Measurements from ENCODE around the gene ARL10.

The ARL10 gene

GRCh38 chr5:176334031-176334770 is 31.1 kb upstream of the ARL10 start:
- Histone ChIP-seq H3K9ac (ENCODE audit: low read length) (no peak overlapping the region), H3K14ac (ENCODE audit: low read length) (no peak overlapping the region), H3K4me2 (ENCODE audit: low read length) (no peak overlapping the region), H3K36me3 (ENCODE audit: control insufficient read depth in 1 of 2, insufficient read depth in 2 of 2, low read length in 2 of 2) (no peaks in the 10 kb centered on the region), H3K79me2 (ENCODE audit: control insufficient read depth, insufficient read depth, low read length, poor library complexity) (no peaks in the 10 kb centered on the region), H2BK120ac (ENCODE audit: insufficient read depth, low read length, poor library complexity) (no peak overlapping the region), H3K4me3 (ENCODE audit: low read depth, low read length) (no peak overlapping the region), H2BK5ac (ENCODE audit: low read depth, low read length, poor library complexity) (no peak overlapping the region), H4K8ac (ENCODE audit: low read depth, low read length) (no peak overlapping the region), H2AK5ac (ENCODE audit: low read length) (no peak overlapping the region), H3K27ac (ENCODE audit: low read depth, low read length) (no peak overlapping the region), H3K9me3 (ENCODE audit: insufficient read depth, low read depth, low read length) (no peaks in the 10 kb centered on the region), H4K12ac (ENCODE audit: low read depth, low read length) (no peak overlapping the region), H3K4me1 (ENCODE audit: control insufficient read depth in 1 of 2, insufficient read depth in 2 of 2, low read length in 2 of 2) (no peaks in the 10 kb centered on the region), H2AFZ (ENCODE audit: insufficient read depth, low read length, poor library complexity) (no peak overlapping the region), H2BK12ac (ENCODE audit: low read length) (no peak overlapping the region), H3K4ac (ENCODE audit: low read depth, low read length) (no peak overlapping the region), H3K23ac (ENCODE audit: low read length) (no peak overlapping the region), H4K91ac (ENCODE audit: low read depth, low read length) (no peak overlapping the region), H3K18ac (ENCODE audit: low read length) (no peak overlapping the region), H3K79me1 (ENCODE audit: low read length) (no peaks in the 10 kb centered on the region), H3K27me3 (ENCODE audit: insufficient read depth, low read length) (no peaks in the 10 kb centered on the region)
- no peak for DNase-seq

- Histone ChIP-seq H3K4me3 (ENCODE audit: low read depth, low read length) (no peak overlapping the region), H4K8ac (ENCODE audit: low read depth, low read length) (no peak overlapping the region)
Measured at GRCh38 chr5:176337913-176338312, 27.4 kb upstream of the ARL10 start.

GRCh38 chr5:176339304-176339703 is 26.0 kb upstream of the ARL10 start:
- WGBS (ENCODE audit: extremely low coverage, insufficient coverage, insufficient read length): no CpG with 5 or more reads among the region's 5 CpGs

More at GRCh38 chr5:176337913-176338312, 27.4 kb upstream of the ARL10 start:
- H2AK5ac ChIP-seq (ENCODE audit: low read length): no peak overlapping the region
- H3K23ac ChIP-seq (ENCODE audit: low read length): no peak overlapping the region
- H3K36me3 ChIP-seq (ENCODE audit: control insufficient read depth in 1 of 2, insufficient read depth in 2 of 2, low read length in 2 of 2): no peaks in the 10 kb centered on the region
- no peak overlapping the region for H4K12ac ChIP-seq (ENCODE audit: low read depth, low read length)
- H3K4me2 ChIP-seq (ENCODE audit: low read length): no peak overlapping the region
- no peaks in the 10 kb centered on the region for H3K79me2 ChIP-seq (ENCODE audit: control insufficient read depth, insufficient read depth, low read length, poor library complexity)
- no peaks in the 10 kb centered on the region for H3K27me3 ChIP-seq (ENCODE audit: insufficient read depth, low read length)
- H2BK12ac ChIP-seq (ENCODE audit: low read length): no peak overlapping the region
- H3K4ac ChIP-seq (ENCODE audit: low read depth, low read length): no peak overlapping the region
- no peak overlapping the region for H3K14ac ChIP-seq (ENCODE audit: low read length)
- no peak overlapping the region for H2BK120ac ChIP-seq (ENCODE audit: insufficient read depth, low read length, poor library complexity)
- no peaks in the 10 kb centered on the region for H3K4me1 ChIP-seq (ENCODE audit: control insufficient read depth in 1 of 2, insufficient read depth in 2 of 2, low read length in 2 of 2)
- H2AFZ ChIP-seq (ENCODE audit: insufficient read depth, low read length, poor library complexity): no peak overlapping the region
- no peak overlapping the region for H3K9ac ChIP-seq (ENCODE audit: low read length)
- no peak overlapping the region for H3K27ac ChIP-seq (ENCODE audit: low read depth, low read length)
- WGBS (ENCODE audit: extremely low coverage, insufficient coverage, insufficient read length): no CpG with 5 or more reads among the region's 1 CpG
- H2BK5ac ChIP-seq (ENCODE audit: low read depth, low read length, poor library complexity): no peak overlapping the region
- H3K79me1 ChIP-seq (ENCODE audit: low read length): no peaks in the 10 kb centered on the region
- H3K9me3 ChIP-seq (ENCODE audit: insufficient read depth, low read depth, low read length): no peaks in the 10 kb centered on the region
- no peak overlapping the region for H3K18ac ChIP-seq (ENCODE audit: low read length)
- no peak for DNase-seq
- no peak overlapping the region for H4K91ac ChIP-seq (ENCODE audit: low read depth, low read length)

GRCh38 chr5:176341325-176342157 is 23.7 kb upstream of the ARL10 start:
- DNase-seq: no peak
- Histone ChIP-seq H4K12ac (ENCODE audit: low read depth, low read length) (no peak overlapping the region), H3K4me1 (ENCODE audit: control insufficient read depth in 1 of 2, insufficient read depth in 2 of 2, low read length in 2 of 2) (no peaks in the 10 kb centered on the region), H2AFZ (ENCODE audit: insufficient read depth, low read length, poor library complexity) (no peak overlapping the region), H4K8ac (ENCODE audit: low read depth, low read length) (no peak overlapping the region), H2BK5ac (ENCODE audit: low read depth, low read length, poor library complexity) (no peak overlapping the region), H2BK120ac (ENCODE audit: insufficient read depth, low read length, poor library complexity) (no peak overlapping the region), H2AK5ac (ENCODE audit: low read length) (no peak overlapping the region), H3K27ac (ENCODE audit: low read depth, low read length) (no peak overlapping the region), H3K23ac (ENCODE audit: low read length) (no peak overlapping the region), H4K91ac (ENCODE audit: low read depth, low read length) (no peak overlapping the region), H3K9me3 (ENCODE audit: insufficient read depth, low read depth, low read length) (no peaks in the 10 kb centered on the region), H3K9ac (ENCODE audit: low read length) (no peak overlapping the region), H3K14ac (ENCODE audit: low read length) (no peak overlapping the region), H3K4me2 (ENCODE audit: low read length) (no peak overlapping the region), H3K27me3 (ENCODE audit: insufficient read depth, low read length) (no peaks in the 10 kb centered on the region), H3K4me3 (ENCODE audit: low read depth, low read length) (no peak overlapping the region), H3K36me3 (ENCODE audit: control insufficient read depth in 1 of 2, insufficient read depth in 2 of 2, low read length in 2 of 2) (peaks cover 5 to 13% of the 10 kb centered on the region in 2 experiments), H3K79me2 (ENCODE audit: control insufficient read depth, insufficient read depth, low read length, poor library complexity) (no peaks in the 10 kb centered on the region), H3K18ac (ENCODE audit: low read length) (no peak overlapping the region), H3K79me1 (ENCODE audit: low read length) (no peaks in the 10 kb centered on the region), H3K4ac (ENCODE audit: low read depth, low read length) (no peak overlapping the region), H2BK12ac (ENCODE audit: low read length) (no peak overlapping the region)
- no CpG with 5 or more reads among the region's 2 CpGs for WGBS (ENCODE audit: extremely low coverage, insufficient coverage, insufficient read length)

More at GRCh38 chr5:176339304-176339703, 26.0 kb upstream of the ARL10 start:
- Histone ChIP-seq H2BK12ac (ENCODE audit: low read length) (no peak overlapping the region), H3K79me2 (ENCODE audit: control insufficient read depth, insufficient read depth, low read length, poor library complexity) (no peaks in the 10 kb centered on the region), H3K18ac (ENCODE audit: low read length) (no peak overlapping the region), H4K91ac (ENCODE audit: low read depth, low read length) (no peak overlapping the region), H3K27ac (ENCODE audit: low read depth, low read length) (no peak overlapping the region), H2AK5ac (ENCODE audit: low read length) (no peak overlapping the region), H4K8ac (ENCODE audit: low read depth, low read length) (no peak overlapping the region), H3K27me3 (ENCODE audit: insufficient read depth, low read length) (no peaks in the 10 kb centered on the region), H3K4me2 (ENCODE audit: low read length) (no peak overlapping the region), H3K4me1 (ENCODE audit: control insufficient read depth in 1 of 2, insufficient read depth in 2 of 2, low read length in 2 of 2) (no peaks in the 10 kb centered on the region), H3K14ac (ENCODE audit: low read length) (no peak overlapping the region), H3K9me3 (ENCODE audit: insufficient read depth, low read depth, low read length) (no peaks in the 10 kb centered on the region), H4K12ac (ENCODE audit: low read depth, low read length) (no peak overlapping the region), H3K4me3 (ENCODE audit: low read depth, low read length) (no peak overlapping the region), H2BK5ac (ENCODE audit: low read depth, low read length, poor library complexity) (no peak overlapping the region), H3K4ac (ENCODE audit: low read depth, low read length) (no peak overlapping the region), H3K36me3 (ENCODE audit: control insufficient read depth in 1 of 2, insufficient read depth in 2 of 2, low read length in 2 of 2) (no peaks in the 10 kb centered on the region), H3K23ac (ENCODE audit: low read length) (no peak overlapping the region), H2BK120ac (ENCODE audit: insufficient read depth, low read length, poor library complexity) (no peak overlapping the region), H3K9ac (ENCODE audit: low read length) (no peak overlapping the region), H3K79me1 (ENCODE audit: low read length) (no peaks in the 10 kb centered on the region), H2AFZ (ENCODE audit: insufficient read depth, low read length, poor library complexity) (no peak overlapping the region)
- DNase-seq: no peak

Data from trophoblast cell (in vitro differentiated cells and primary cell).